NCI-H2029 treated with DMSO at 0.1 percent for 48 hours (cell line): ENCODE results near the gene VSIG1.

Experiments used
- DNase-seq: peaks from one replicate; lab custom pipeline; 2025; lab: John Stamatoyannopoulos, UW

Gene VSIG1

GRCh38 chrX:108044554-108045256, at the start of gene VSIG1:
VSIG1 (plus strand) TSS chrX:108045065; CDS start chrX:108045131, 66 bp downstream.
- DNase-seq: no peak

- no peak for DNase-seq
Observed at GRCh38 chrX:107996124-107996523, 48.7 kb upstream of the VSIG1 start.

- DNase-seq: no peak
Observed at GRCh38 chrX:108000751-108001150, 44.1 kb upstream of the VSIG1 start.

GRCh38 chrX:108001218-108001814, 43.5 kb upstream of the VSIG1 start:
- DNase-seq: peak; percentile 40

- DNase-seq: no peak
Observed at GRCh38 chrX:108018656-108019381, 26.0 kb upstream of the VSIG1 start.

GRCh38 chrX:108019382-108019875, 25.4 kb upstream of the VSIG1 start:
- no peak for DNase-seq

- peak; percentile 7 for DNase-seq
Observed at GRCh38 chrX:108020631-108021030, 24.2 kb upstream of the VSIG1 start.

- DNase-seq: no peak
Observed at GRCh38 chrX:108022491-108023089, 22.3 kb upstream of the VSIG1 start.

- no peak for DNase-seq
Observed at GRCh38 chrX:108025376-108025775, 19.5 kb upstream of the VSIG1 start.

GRCh38 chrX:108025954-108026600, 18.8 kb upstream of the VSIG1 start:
- DNase-seq: no peak

GRCh38 chrX:108028854-108029253, 16.0 kb upstream of the VSIG1 start:
- DNase-seq: no peak

- no peak for DNase-seq
Observed at GRCh38 chrX:108029928-108030711, 14.7 kb upstream of the VSIG1 start.

- DNase-seq: no peak
Observed at GRCh38 chrX:108032944-108033343, 11.9 kb upstream of the VSIG1 start.

GRCh38 chrX:108033890-108034289, 11.0 kb upstream of the VSIG1 start:
- DNase-seq: no peak

- no peak for DNase-seq
Observed at GRCh38 chrX:108034725-108035124, 10.1 kb upstream of the VSIG1 start.

- DNase-seq: peak; percentile 33
Observed at GRCh38 chrX:108036298-108036973, 8.4 kb upstream of the VSIG1 start.

- no peak for DNase-seq
Observed at GRCh38 chrX:108049649-108050048, 4.8 kb downstream of the VSIG1 start.

- no peak for DNase-seq
Observed at GRCh38 chrX:108053218-108053617, 8.4 kb downstream of the VSIG1 start.

GRCh38 chrX:108055546-108055945, 10.7 kb downstream of the VSIG1 start:
- DNase-seq: no peak

GRCh38 chrX:108059801-108060200, 14.9 kb downstream of the VSIG1 start:
- no peak for DNase-seq

- no peak for DNase-seq
Observed at GRCh38 chrX:108064001-108064400, 19.1 kb downstream of the VSIG1 start.
